H1 (cell line): ENCODE data around the gene TNFSF15. TPM values are rescaled to one million over a fixed set of nuclear protein-coding genes. Genes with fewer than 3 reads are reported as not detected.

Experiments
- SIN3A ChIP-seq, 2 experiments: IDR thresholded peaks in 1 of 2; conservative IDR thresholded peaks in 1 of 2; 2 replicates each; pipeline ENCODE4 v1.6.1; 2011 to 2012; ENCODE audit warnings: low read length in 2 of 2, improper control_type of control experiment in 1 of 2, low read depth in 1 of 2, mild to moderate bottlenecking in 1 of 2
- TAF1 ChIP-seq: IDR thresholded peaks from 2 replicates; pipeline ENCODE4 v1.6.1; 2011; ENCODE audit warnings: mild to moderate bottlenecking, low read depth, low read length
- TAF7 ChIP-seq: optimal IDR thresholded peaks from 2 replicates; pipeline ENCODE3; 2011; ENCODE audit warnings: low read depth, mild to moderate bottlenecking, inconsistent platforms, low read length, moderate library complexity, borderline replicate concordance
- ZNF274 ChIP-seq: IDR thresholded peaks from 2 replicates; pipeline ENCODE4 v1.7.0; 2012; ENCODE audit warnings: low read length, borderline replicate concordance; ENCODE audit errors: extremely low read depth
- polyA plus RNA-seq, 7 experiments: library from polyadenylated mRNA; depleted of rRNA in 3 of 7; stranded (reverse) in 5 of 7; unstranded in 2 of 7; fragments of >200 nt in 5 of 7; fragments of 200-250 nt in 2 of 7; gene quantifications; 1 replicate in 5 of 7; 2 replicates in 1 of 7; 4 replicates in 1 of 7; pipeline versions ENCODE4 v1.2.1 to v1.2.3, GENCODE V29; 2011 to 2013; ENCODE audit warnings: missing spikeins in 2 of 7, mixed read lengths in 2 of 7
- total RNA-seq: library from RNA; stranded (reverse); fragmentation: NEBNext Ultra II Directional; extraction: Animal tissue kit (Norgen Biotek cat#: 25700); gene quantifications from 2 replicates; pipeline ENCODE4 v1.2.1, GENCODE V29; 2021

The TNFSF15 gene
- total and polyA plus RNA-seq, 2 of the 8 experiments (the other 6 are each of a cell fraction or from before 2014, with no cell fraction given) = 0.09 to 0.17 TPM

DNA sequence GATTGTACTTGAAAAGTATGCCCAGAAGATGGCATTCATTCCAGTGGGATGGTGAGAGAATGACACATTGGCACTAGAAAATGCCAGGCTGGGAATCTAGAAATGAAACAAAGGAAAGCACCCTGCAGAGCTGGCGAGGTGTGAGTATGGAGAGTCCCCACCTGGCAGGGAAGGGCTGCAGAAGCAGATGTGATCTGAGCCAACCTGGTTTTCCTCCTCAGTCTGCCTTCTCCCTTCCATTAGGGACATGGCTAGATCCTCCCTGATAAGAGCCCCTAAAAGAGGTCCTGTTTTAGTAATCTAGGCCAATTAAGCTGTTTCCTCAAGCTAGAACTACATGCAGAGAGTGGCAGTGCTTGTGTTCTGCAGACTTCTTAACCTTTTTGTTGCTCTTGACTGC is 24.7 kb upstream of the TNFSF15 start (continued):
- no peak for TF ChIP-seq SIN3A (conservative IDR thresholded peaks at IDR 0.05 in 1 of 2, IDR thresholded peaks at IDR 0.05 in 1 of 2; ENCODE audit: low read depth in 1 of 2, low read length in 2 of 2)
- TF ChIP-seq TAF1 = no peak
- no peak for TF ChIP-seq ZNF274
- no peak for TF ChIP-seq TAF7
